ENCODE measurements around the gene CACNA2D1.

The CACNA2D1 gene

DNA sequence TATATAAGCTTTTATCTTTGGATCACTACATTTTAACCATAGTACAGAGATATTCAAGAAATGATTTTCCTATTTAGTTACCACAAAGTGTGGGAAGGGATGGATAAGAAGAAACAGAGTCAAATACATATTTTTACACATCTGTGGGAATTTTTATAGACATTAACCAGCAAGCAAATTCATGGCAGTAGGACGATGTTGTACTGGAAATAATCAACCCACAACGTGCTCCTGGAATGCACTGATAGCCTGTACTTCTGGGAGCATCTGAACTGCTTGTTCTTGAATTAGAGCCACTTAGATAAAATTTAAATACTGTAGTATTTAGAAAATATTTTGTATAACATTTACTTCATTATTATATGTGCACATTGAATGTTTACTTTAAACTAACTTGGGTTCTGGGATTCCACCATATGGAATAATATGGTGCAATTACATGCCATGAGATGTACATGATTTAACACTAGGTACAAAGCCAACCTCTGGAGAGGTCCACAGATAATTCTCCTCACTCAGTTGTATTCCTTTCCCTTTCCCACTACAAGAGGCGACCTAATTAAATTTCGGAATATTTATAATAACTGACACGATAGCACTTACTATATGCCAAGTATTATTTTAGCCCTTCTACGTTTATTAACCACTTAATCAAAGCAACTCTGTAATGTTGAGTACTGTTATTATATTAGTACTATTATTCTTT lies 508.8 kb downstream of the CACNA2D1 start:
- DNase-seq (ENCODE audit: low spot score) = no peak
- TF ChIP-seq, protein P1, sequence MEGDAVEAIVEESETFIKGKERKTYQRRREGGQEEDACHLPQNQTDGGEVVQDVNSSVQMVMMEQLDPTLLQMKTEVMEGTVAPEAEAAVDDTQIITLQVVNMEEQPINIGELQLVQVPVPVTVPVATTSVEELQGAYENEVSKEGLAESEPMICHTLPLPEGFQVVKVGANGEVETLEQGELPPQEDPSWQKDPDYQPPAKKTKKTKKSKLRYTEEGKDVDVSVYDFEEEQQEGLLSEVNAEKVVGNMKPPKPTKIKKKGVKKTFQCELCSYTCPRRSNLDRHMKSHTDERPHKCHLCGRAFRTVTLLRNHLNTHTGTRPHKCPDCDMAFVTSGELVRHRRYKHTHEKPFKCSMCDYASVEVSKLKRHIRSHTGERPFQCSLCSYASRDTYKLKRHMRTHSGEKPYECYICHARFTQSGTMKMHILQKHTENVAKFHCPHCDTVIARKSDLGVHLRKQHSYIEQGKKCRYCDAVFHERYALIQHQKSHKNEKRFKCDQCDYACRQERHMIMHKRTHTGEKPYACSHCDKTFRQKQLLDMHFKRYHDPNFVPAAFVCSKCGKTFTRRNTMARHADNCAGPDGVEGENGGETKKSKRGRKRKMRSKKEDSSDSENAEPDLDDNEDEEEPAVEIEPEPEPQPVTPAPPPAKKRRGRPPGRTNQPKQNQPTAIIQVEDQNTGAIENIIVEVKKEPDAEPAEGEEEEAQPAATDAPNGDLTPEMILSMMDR (IDR thresholded peaks at IDR 0.05; ENCODE audit: borderline replicate concordance, control extremely low read depth, extremely low read depth, insufficient read depth, missing control alignments) = no peak
- in situ Hi-C loops (cut with MboI; ENCODE audit: low sequenced_read_pairs, unreplicated experiment) = no loop called here

DNA sequence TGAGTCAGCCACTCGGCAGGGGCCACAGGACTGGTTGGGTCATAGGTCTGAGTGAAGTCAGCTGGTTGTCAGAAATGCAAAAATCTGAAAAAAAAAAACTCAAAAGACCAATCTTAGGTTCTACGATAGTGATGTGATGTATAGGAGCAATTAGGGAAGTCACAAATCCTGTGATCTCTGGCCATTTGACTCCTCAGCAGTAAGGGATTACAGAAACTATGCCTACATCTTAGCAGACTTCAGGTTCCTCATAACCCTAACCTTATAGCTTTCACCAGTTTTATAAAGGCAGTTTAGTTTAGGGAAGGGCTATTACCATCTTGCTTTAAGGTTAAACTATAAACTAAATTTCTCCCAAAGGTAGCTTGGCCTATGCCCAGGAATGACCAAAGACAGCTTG lies 510.6 kb downstream of the CACNA2D1 start:
- in situ Hi-C loops (cut with MboI; ENCODE audit: low sequenced_read_pairs, unreplicated experiment) = no loop called here
- TF ChIP-seq, protein P1 (IDR thresholded peaks at IDR 0.05; ENCODE audit: borderline replicate concordance, control extremely low read depth, extremely low read depth, insufficient read depth, missing control alignments) = no peak
- DNase-seq (ENCODE audit: low spot score) = no peak

DNA sequence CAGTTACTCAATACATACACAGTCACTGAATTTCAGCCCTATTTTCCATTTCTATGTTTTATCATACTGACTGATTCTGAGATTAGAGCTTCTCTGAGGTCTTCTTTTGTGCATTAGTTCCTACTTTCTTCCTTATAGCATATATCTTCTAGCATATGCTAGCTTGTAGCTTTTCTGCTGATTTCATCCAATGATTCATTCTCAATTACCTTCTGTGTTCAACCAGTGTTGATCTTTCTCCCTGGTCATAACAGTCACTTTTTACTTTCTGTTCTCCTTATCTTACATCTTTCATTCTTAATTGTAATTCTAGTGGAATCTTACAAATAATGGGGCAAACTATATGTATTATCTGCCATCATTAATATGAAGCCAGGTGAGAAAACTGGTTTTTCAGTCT lies 514.2 kb downstream of the CACNA2D1 start:
- in situ Hi-C loops (cut with MboI; ENCODE audit: low sequenced_read_pairs, unreplicated experiment) = no loop called here
- TF ChIP-seq, protein P1 (IDR thresholded peaks at IDR 0.05; ENCODE audit: borderline replicate concordance, control extremely low read depth, extremely low read depth, insufficient read depth, missing control alignments) = no peak
- no peak for DNase-seq (ENCODE audit: low spot score)

DNA sequence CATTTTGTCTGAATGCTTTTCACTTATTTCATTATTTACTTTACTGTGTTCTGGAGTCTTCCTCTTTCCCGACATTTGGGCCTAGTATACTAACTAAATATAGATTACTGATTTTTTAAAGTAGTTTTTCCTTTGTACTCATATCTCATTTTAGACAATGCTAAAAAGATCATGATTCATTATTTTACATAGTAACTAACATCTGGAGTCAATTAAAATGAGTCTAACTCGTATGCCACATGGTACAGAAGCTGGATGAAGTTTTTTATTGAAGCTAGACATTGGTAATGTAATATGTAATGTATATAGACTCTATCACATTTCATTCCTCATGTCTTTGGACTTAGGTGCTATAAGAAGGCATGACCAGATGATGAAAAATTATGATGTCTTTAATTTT lies 517.4 kb downstream of the CACNA2D1 start:
- no peak for DNase-seq (ENCODE audit: low spot score)
- in situ Hi-C loops (cut with MboI; ENCODE audit: low sequenced_read_pairs, unreplicated experiment) = no loop called here

DNA sequence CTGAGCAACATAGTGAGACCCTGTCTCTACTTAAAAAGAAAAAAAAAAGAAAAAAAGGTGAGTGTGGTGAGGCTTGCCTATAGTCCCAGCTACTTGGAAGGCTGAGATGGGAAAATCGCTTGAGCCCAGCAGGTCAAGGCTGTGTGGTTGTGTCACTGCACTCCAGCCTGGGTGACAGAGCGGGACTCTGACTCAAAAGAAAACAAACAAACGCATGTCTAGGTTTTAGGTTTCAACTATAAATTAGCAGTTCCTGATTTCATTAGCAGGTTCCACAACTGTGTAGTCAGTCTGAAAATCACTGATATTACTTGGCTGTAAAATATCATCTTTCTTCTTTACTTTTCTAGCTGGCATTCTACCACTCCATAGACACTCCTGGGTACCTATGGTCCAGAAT lies 518.0 kb downstream of the CACNA2D1 start:
- DNase-seq (ENCODE audit: low spot score) = no peak
- in situ Hi-C loops (cut with MboI; ENCODE audit: low sequenced_read_pairs, unreplicated experiment) = no loop called here
- TF ChIP-seq, protein P1 (IDR thresholded peaks at IDR 0.05; ENCODE audit: borderline replicate concordance, control extremely low read depth, extremely low read depth, insufficient read depth, missing control alignments) = no peak

More for the DNA sequence above, 517.4 kb downstream of the CACNA2D1 start:
- TF ChIP-seq, protein P1 (IDR thresholded peaks at IDR 0.05; ENCODE audit: borderline replicate concordance, control extremely low read depth, extremely low read depth, insufficient read depth, missing control alignments) = no peak

DNA sequence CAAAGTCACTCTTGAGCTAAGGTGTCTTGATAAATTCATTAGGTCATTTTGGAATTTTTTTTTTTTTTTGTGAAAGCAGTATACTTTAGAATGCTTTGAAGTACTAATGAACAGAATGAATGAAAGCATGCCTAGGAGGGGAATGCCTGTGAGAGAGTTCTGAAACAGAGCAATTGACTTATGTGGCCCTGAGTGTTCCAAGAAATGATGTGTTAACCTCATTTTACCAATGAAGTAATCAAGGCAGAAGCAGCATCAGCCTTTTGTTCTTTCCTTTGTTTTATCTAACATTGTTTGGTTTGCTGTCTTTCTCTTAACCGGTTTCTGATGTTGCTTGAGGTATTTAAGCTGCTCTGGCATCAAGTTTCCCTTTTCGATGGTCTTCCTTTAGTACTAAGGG lies 519.1 kb downstream of the CACNA2D1 start:
- in situ Hi-C loops (cut with MboI; ENCODE audit: low sequenced_read_pairs, unreplicated experiment) = no loop called here
- DNase-seq (ENCODE audit: low spot score) = peak; percentile 31
- TF ChIP-seq, protein P1 (IDR thresholded peaks at IDR 0.05; ENCODE audit: borderline replicate concordance, control extremely low read depth, extremely low read depth, insufficient read depth, missing control alignments) = no peak

Data from GM13976 (cell line).